H1 (cell line): ENCODE measurements around the gene PDE6B. TPM values are rescaled to one million over a fixed set of nuclear protein-coding genes. Genes with fewer than 3 reads are reported as not detected.

Experiments
- CTCF ChIA-PET: fragments of 300-600 bp; sonication (Branson Sonifier 250); formaldehyde crosslinking; loops from one replicate; lab custom pipeline; 2021; ENCODE audit not compliant: partially characterized antibody; lab: Charles Lee
- POLR2A ChIA-PET: fragments of 300-600 bp; sonication (Branson Sonifier 250); formaldehyde crosslinking; loops from one replicate; lab custom pipeline; 2021; ENCODE audit warnings: inconsistent platforms; ENCODE audit not compliant: partially characterized antibody; lab: Charles Lee
- DNase-seq, 2 experiments: peaks; one replicate each; pipeline versions ENCODE4 v3.0.0 to v3.0.0-alpha.2; 2010 to 2022; ENCODE audit warnings: low spot score in 2 of 2, low read depth in 1 of 2, mixed read lengths in 1 of 2
- FAIRE-seq: peaks from 2 replicates; lab custom pipeline; 2011; peaks lifted over from hg19 to GRCh38; lab: Jason Lieb, UNC
- H2AFZ ChIP-seq: 2 replicates; pipeline ENCODE4 v1.8.1; 2012; ENCODE audit warnings: low read length, inconsistent platforms
- H2AK5ac ChIP-seq: 2 replicates; pipeline ENCODE4 v1.6.1; 2013; ENCODE audit warnings: low read depth, low read length
- H2BK120ac ChIP-seq: replicated peaks from 2 replicates; pipeline ENCODE3; 2013; ENCODE audit warnings: low read depth, low read length, inconsistent platforms
- H2BK12ac ChIP-seq: 2 replicates; pipeline ENCODE4 v1.6.1; 2013; ENCODE audit warnings: low read depth, low read length
- H2BK15ac ChIP-seq: 2 replicates; pipeline ENCODE4 v1.6.1; 2013; ENCODE audit warnings: low read length
- H2BK20ac ChIP-seq: 2 replicates; pipeline ENCODE4 v1.6.1; 2013; ENCODE audit warnings: low read length
- H2BK5ac ChIP-seq: 2 replicates; pipeline ENCODE4 v1.6.1; 2013; ENCODE audit warnings: low read depth, low read length
- H3K14ac ChIP-seq: 2 replicates; pipeline ENCODE4 v1.6.1; 2013; ENCODE audit warnings: inconsistent platforms; ENCODE audit not compliant: insufficient read length
- H3K18ac ChIP-seq: 2 replicates; pipeline ENCODE4 v1.6.1; 2013; ENCODE audit warnings: low read length; ENCODE audit errors: extremely low read depth
- H3K23ac ChIP-seq: 2 replicates; pipeline ENCODE4 v1.6.1; 2013; ENCODE audit warnings: inconsistent platforms; ENCODE audit not compliant: insufficient read length
- H3K23me2 ChIP-seq: 2 replicates; pipeline ENCODE4 v1.6.1; 2013; ENCODE audit warnings: low read depth, low read length
- H3K27ac ChIP-seq: 2 replicates; pipeline ENCODE4 v1.6.1; 2011; ENCODE audit warnings: low read depth, low read length, inconsistent platforms
- H3K27me3 ChIP-seq, 4 experiments: replicated peaks in 1 of 4; 1 replicate in 1 of 4; 2 replicates in 3 of 4; pipeline versions ENCODE4 v1.6.1 to v1.8.1; 2011 to 2013; ENCODE audit warnings: low read length in 3 of 4, mild to moderate bottlenecking in 3 of 4, inconsistent platforms in 2 of 4, mixed read lengths in 2 of 4, moderate library complexity in 1 of 4; ENCODE audit not compliant: control insufficient read depth in 3 of 4, insufficient read depth in 3 of 4; ENCODE audit errors: extremely low read depth in 1 of 4
- H3K36me3 ChIP-seq, 4 experiments: 2 replicates each; pipeline versions ENCODE4 v1.6.1 to v1.8.1; 2011 to 2013; ENCODE audit warnings: mild to moderate bottlenecking in 4 of 4, low read length in 3 of 4, moderate library complexity in 2 of 4, control low read depth in 1 of 4, inconsistent platforms in 1 of 4; ENCODE audit not compliant: insufficient read depth in 4 of 4, control insufficient read depth in 2 of 4
- H3K4ac ChIP-seq: replicated peaks from 2 replicates; pipeline ENCODE3; 2013; ENCODE audit warnings: low read length, low read depth, mixed read lengths, inconsistent platforms; ENCODE audit not compliant: insufficient read length
- H3K4me1 ChIP-seq, 4 experiments: replicated peaks in 1 of 4; 1 replicate in 1 of 4; 2 replicates in 3 of 4; pipeline versions ENCODE4 v1.6.1 to v1.8.1; 2011 to 2013; ENCODE audit warnings: low read length in 3 of 4, inconsistent platforms in 2 of 4, mixed read lengths in 1 of 4; ENCODE audit not compliant: insufficient read depth in 4 of 4, control insufficient read depth in 3 of 4
- H3K4me2 ChIP-seq, 2 experiments: 2 replicates each; pipeline versions ENCODE4 v1.6.1 to v1.8.1; 2011 to 2013; ENCODE audit warnings: low read depth in 2 of 2, low read length in 2 of 2, control low read depth in 1 of 2, inconsistent platforms in 1 of 2, mild to moderate bottlenecking in 1 of 2; ENCODE audit not compliant: insufficient read depth in 1 of 2
- H3K4me3 ChIP-seq, 4 experiments: fragments of 200-600, 300-600 bp in 1 of 4; sonication (generic), shearing (Covaris generic), sonication (Bioruptor Twin) in 1 of 4; 2 replicates each; pipeline versions ENCODE4 v1.5.1 to v1.8.1; 2011 to 2016; ENCODE audit warnings: low read length in 4 of 4, low read depth in 3 of 4, control low read depth in 2 of 4, inconsistent platforms in 2 of 4, mild to moderate bottlenecking in 2 of 4, mixed read lengths in 1 of 4, moderate library complexity in 1 of 4; ENCODE audit not compliant: insufficient read depth in 2 of 4; ENCODE audit errors: extremely low read depth in 1 of 4
- H3K56ac ChIP-seq: replicated peaks from 2 replicates; pipeline ENCODE3; 2013; ENCODE audit warnings: low read depth, mild to moderate bottlenecking, mixed read lengths, low read length, inconsistent platforms; ENCODE audit not compliant: insufficient read length
- H3K79me1 ChIP-seq: 2 replicates; pipeline ENCODE4 v1.6.1; 2013; ENCODE audit warnings: low read depth, low read length, control low read depth
- H3K79me2 ChIP-seq, 2 experiments: 2 replicates each; pipeline versions ENCODE4 v1.6.1 to v1.8.1; 2012 to 2013; ENCODE audit warnings: low read length in 2 of 2, mild to moderate bottlenecking in 2 of 2, inconsistent platforms in 1 of 2; ENCODE audit not compliant: insufficient read depth in 2 of 2, control insufficient read depth in 1 of 2
- H3K9ac ChIP-seq, 4 experiments: replicated peaks in 1 of 4; 1 replicate in 1 of 4; 2 replicates in 3 of 4; pipeline versions ENCODE4 v1.6.1 to v1.8.1; 2011 to 2013; ENCODE audit warnings: low read depth in 3 of 4, low read length in 3 of 4, control low read depth in 2 of 4, mild to moderate bottlenecking in 2 of 4, moderate library complexity in 2 of 4, inconsistent platforms in 1 of 4; ENCODE audit errors: extremely low read depth in 1 of 4
- H3K9me3 ChIP-seq, 2 experiments: 2 replicates each; pipeline versions ENCODE4 v1.6.1 to v1.8.1; 2012 to 2013; ENCODE audit warnings: mild to moderate bottlenecking in 2 of 2, moderate library complexity in 2 of 2, control low read depth in 1 of 2, inconsistent platforms in 1 of 2, low read depth in 1 of 2, low read length in 1 of 2, mixed read lengths in 1 of 2; ENCODE audit not compliant: insufficient read depth in 2 of 2
- H4K20me1 ChIP-seq, 2 experiments: replicated peaks in 1 of 2; 2 replicates each; pipeline versions ENCODE3 to v1.8.1; 2011 to 2013; ENCODE audit warnings: inconsistent platforms in 2 of 2, low read length in 2 of 2, mild to moderate bottlenecking in 1 of 2; ENCODE audit not compliant: insufficient read depth in 2 of 2, control insufficient read depth in 1 of 2
- H4K5ac ChIP-seq: 2 replicates; pipeline ENCODE4 v1.6.1; 2013; ENCODE audit warnings: low read length, low read depth, mixed read lengths, inconsistent platforms; ENCODE audit not compliant: insufficient read length
- H4K8ac ChIP-seq: 2 replicates; pipeline ENCODE4 v1.8.0; 2013; ENCODE audit warnings: mild to moderate bottlenecking, moderate library complexity, low read length, inconsistent platforms; ENCODE audit not compliant: insufficient read depth; ENCODE audit errors: extremely low read depth
- H4K91ac ChIP-seq: replicated peaks from 2 replicates; pipeline ENCODE3; 2013; ENCODE audit warnings: low read length, mixed read lengths, inconsistent platforms; ENCODE audit not compliant: insufficient read length
- CHD2 ChIP-seq: IDR thresholded peaks from 2 replicates; pipeline ENCODE4 v1.6.1; 2012; ENCODE audit warnings: low read length, improper control_type of control experiment
- EGR1 ChIP-seq: IDR thresholded peaks from 2 replicates; pipeline ENCODE4 v1.6.1; 2011; ENCODE audit warnings: low read depth, low read length, borderline replicate concordance
- JUN ChIP-seq: IDR thresholded peaks from 2 replicates; pipeline ENCODE4 v1.6.1; 2011; ENCODE audit warnings: low read depth, mild to moderate bottlenecking, improper control_type of control experiment, low read length
- KDM4A ChIP-seq: IDR thresholded peaks from one replicate; pipeline ENCODE4 v1.7.1; 2012; ENCODE audit warnings: low read depth, mild to moderate bottlenecking, moderate library complexity, low read length, inconsistent platforms; ENCODE audit not compliant: severe bottlenecking
- MAFK ChIP-seq: IDR thresholded peaks from 2 replicates; pipeline ENCODE4 v1.6.1; 2012; ENCODE audit warnings: low read depth, mild to moderate bottlenecking, improper control_type of control experiment, low read length
- RNF2 ChIP-seq: fragments of 200-900, 300-1000 bp; sonication (generic); IDR thresholded peaks from 2 replicates; pipeline ENCODE4 v1.7.1; 2016; ENCODE audit warnings: borderline replicate concordance, low read depth, mild to moderate bottlenecking, antibody characterized with exemption, low read length; ENCODE audit not compliant: poor library complexity, severe bottlenecking; ENCODE audit errors: missing control alignments
- SIN3A ChIP-seq, 2 experiments: IDR thresholded peaks in 1 of 2; conservative IDR thresholded peaks in 1 of 2; 2 replicates each; pipeline ENCODE4 v1.6.1; 2011 to 2012; ENCODE audit warnings: low read length in 2 of 2, improper control_type of control experiment in 1 of 2, low read depth in 1 of 2, mild to moderate bottlenecking in 1 of 2
- SIRT6 ChIP-seq: IDR thresholded peaks from one replicate; pipeline ENCODE4 v1.7.1; 2012; ENCODE audit warnings: low read length, inconsistent platforms
- TAF1 ChIP-seq: IDR thresholded peaks from 2 replicates; pipeline ENCODE4 v1.6.1; 2011; ENCODE audit warnings: mild to moderate bottlenecking, low read depth, low read length
- WGBS, 2 experiments: shearing (Covaris generic) in 1 of 2; methylation state at CpG; one replicate each; pipeline versions ENCODE4 v1.1.6 to v1.1.7; 2013 to 2015; ENCODE audit warnings: low lambda C conversion rate in 2 of 2, mixed read lengths in 2 of 2, inconsistent platforms in 1 of 2, low coverage in 1 of 2, missing lambda C conversion rate in 1 of 2; ENCODE audit not compliant: insufficient replicate concordance in 2 of 2, insufficient coverage in 1 of 2, insufficient read length in 1 of 2; ENCODE audit errors: extremely low coverage in 1 of 2, missing lambda C conversion rate in 1 of 2; 5-methylcytosine and 5-hydroxymethylcytosine counted together
- polyA plus RNA-seq, 7 experiments: library from polyadenylated mRNA; depleted of rRNA in 3 of 7; stranded (reverse) in 5 of 7; unstranded in 2 of 7; fragments of >200 nt in 5 of 7; fragments of 200-250 nt in 2 of 7; gene quantifications; 1 replicate in 5 of 7; 2 replicates in 1 of 7; 4 replicates in 1 of 7; pipeline versions ENCODE4 v1.2.1 to v1.2.3, GENCODE V29; 2011 to 2013; ENCODE audit warnings: missing spikeins in 2 of 7, mixed read lengths in 2 of 7
- total RNA-seq: library from RNA; stranded (reverse); fragmentation: NEBNext Ultra II Directional; extraction: Animal tissue kit (Norgen Biotek cat#: 25700); gene quantifications from 2 replicates; pipeline ENCODE4 v1.2.1, GENCODE V29; 2021
- TF ChIP-seq, protein P1 (sequence below): IDR thresholded peaks from 2 replicates; pipeline ENCODE4 v1.6.1; 2012; ENCODE audit warnings: inconsistent platforms
- TF ChIP-seq, protein P2 (sequence below): IDR thresholded peaks from 2 replicates; pipeline ENCODE4 v1.6.1; 2012; ENCODE audit warnings: low read length, inconsistent platforms

Gene PDE6B
- total and polyA plus RNA-seq, 2 of the 8 experiments (the other 6 are each of a cell fraction or from before 2014, with no cell fraction given): 4.1 to 8.4 TPM

DNA sequence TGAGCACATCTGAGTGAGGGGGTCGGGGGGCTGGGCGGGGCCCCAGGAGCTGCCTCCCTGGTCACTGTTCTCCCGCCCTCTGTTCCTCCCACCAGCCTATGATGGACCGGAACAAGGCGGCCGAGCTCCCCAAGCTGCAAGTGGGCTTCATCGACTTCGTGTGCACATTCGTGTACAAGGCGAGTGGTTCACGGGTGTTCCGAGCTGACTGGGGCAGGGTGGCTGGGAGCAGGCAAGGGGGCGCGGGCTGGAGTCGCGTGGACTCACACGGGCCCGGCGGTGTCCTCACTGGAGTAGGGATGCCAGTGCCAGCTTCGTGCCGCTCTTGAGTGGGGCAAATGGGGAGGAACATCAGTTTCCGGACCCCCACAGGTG lies 41.0 kb downstream of the PDE6B start:
- ChIA-PET POLR2A (interaction anchor here (0.6 to 5.0 kb wide), 13 partner anchors 7 to 143 kb away, joined by 3 to 53 read pairs (median 4); partner anchors contain the start of genes ATP5ME and MYL5), CTCF (interaction anchor here (1.5 to 3.0 kb wide), 3 partner anchors 13 to 64 kb away, joined by 3 to 22 read pairs (median 4); no protein-coding TSS in a partner anchor)
- H3K36me3 ChIP-seq: peaks cover under 1 to 8% (median under 1%) of the 10 kb centered on the region in 4 experiments; a peak in 5 of 8 replicates
- H3K27ac ChIP-seq: no peak overlapping the region
- FAIRE-seq (no peak), DNase-seq (no peak)
- no peak overlapping the region for H3K18ac ChIP-seq
- no peak overlapping the region for H2BK12ac ChIP-seq
- H2BK5ac ChIP-seq: no peak overlapping the region
- H4K8ac ChIP-seq: no peak overlapping the region
- WGBS, 2 experiments: 95% methylated on average over 15 of the region's 22 CpGs; no CpG with 5 or more reads in 1 of the 2 experiments
- no peak overlapping the region for H2AFZ ChIP-seq
- no peak overlapping the region for H3K9ac ChIP-seq
- H4K5ac ChIP-seq: no peak overlapping the region
- peaks cover 0 to 5% of the 10 kb centered on the region in 2 experiments for H4K20me1 ChIP-seq
- H3K4me1 ChIP-seq: no peaks in the 10 kb centered on the region; a peak in 1 of 7 replicates
- H2BK120ac ChIP-seq: no peak overlapping the region
- no peak overlapping the region for H2AK5ac ChIP-seq
- no peak overlapping the region for H3K4ac ChIP-seq
- H3K27me3 ChIP-seq: no peaks in the 10 kb centered on the region
- no peak overlapping the region for H3K23ac ChIP-seq
- no peak overlapping the region for H3K4me2 ChIP-seq
- no peak overlapping the region for H3K14ac ChIP-seq
- H3K9me3 ChIP-seq: no peaks in the 10 kb centered on the region
- H3K79me1 ChIP-seq: no peaks in the 10 kb centered on the region
- H3K4me3 ChIP-seq: no peak overlapping the region
- no peak overlapping the region for H2BK15ac ChIP-seq
- H2BK20ac ChIP-seq: no peak overlapping the region
- H3K23me2 ChIP-seq: peaks cover 3% of the 10 kb centered on the region; the same call in 1 of the 2 replicates
- H3K56ac ChIP-seq: no peak overlapping the region
- no peak overlapping the region for H4K91ac ChIP-seq
- no peaks in the 10 kb centered on the region for H3K79me2 ChIP-seq
- TF ChIP-seq RNF2 (no peak), JUN (no peak), KDM4A (no peak), SIN3A (conservative IDR thresholded peaks at IDR 0.05 in 1 of 2, IDR thresholded peaks at IDR 0.05 in 1 of 2; ENCODE audit: low read depth in 1 of 2, low read length in 2 of 2) (no peak), MAFK (no peak), EGR1 (no peak), SIRT6 (no peak), CHD2 (no peak), TAF1 (no peak)
- TF ChIP-seq, protein P1, sequence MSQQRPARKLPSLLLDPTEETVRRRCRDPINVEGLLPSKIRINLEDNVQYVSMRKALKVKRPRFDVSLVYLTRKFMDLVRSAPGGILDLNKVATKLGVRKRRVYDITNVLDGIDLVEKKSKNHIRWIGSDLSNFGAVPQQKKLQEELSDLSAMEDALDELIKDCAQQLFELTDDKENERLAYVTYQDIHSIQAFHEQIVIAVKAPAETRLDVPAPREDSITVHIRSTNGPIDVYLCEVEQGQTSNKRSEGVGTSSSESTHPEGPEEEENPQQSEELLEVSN: no peak
- TF ChIP-seq, protein P2, sequence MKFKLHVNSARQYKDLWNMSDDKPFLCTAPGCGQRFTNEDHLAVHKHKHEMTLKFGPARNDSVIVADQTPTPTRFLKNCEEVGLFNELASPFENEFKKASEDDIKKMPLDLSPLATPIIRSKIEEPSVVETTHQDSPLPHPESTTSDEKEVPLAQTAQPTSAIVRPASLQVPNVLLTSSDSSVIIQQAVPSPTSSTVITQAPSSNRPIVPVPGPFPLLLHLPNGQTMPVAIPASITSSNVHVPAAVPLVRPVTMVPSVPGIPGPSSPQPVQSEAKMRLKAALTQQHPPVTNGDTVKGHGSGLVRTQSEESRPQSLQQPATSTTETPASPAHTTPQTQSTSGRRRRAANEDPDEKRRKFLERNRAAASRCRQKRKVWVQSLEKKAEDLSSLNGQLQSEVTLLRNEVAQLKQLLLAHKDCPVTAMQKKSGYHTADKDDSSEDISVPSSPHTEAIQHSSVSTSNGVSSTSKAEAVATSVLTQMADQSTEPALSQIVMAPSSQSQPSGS: no peak
